HG02870 (cell line): ENCODE results near the gene MAST4.
A peak's percentile ranks its signal among the peaks of the same experiment; 100 is the strongest.
"Not testable (repeated sequence)": the region's sequence is repeated elsewhere in the genome, so short reads cannot be mapped to it uniquely, and the experiment has no call there.

Experiments used
- ATAC-seq: cut with Tn5 transposase; IDR thresholded peaks from one replicate; pipeline ENCODE4 v1.9.1; 2021; ENCODE audit warnings: mild to moderate bottlenecking, moderate library complexity; ENCODE audit not compliant: unreplicated experiment

MAST4 gene

DNA sequence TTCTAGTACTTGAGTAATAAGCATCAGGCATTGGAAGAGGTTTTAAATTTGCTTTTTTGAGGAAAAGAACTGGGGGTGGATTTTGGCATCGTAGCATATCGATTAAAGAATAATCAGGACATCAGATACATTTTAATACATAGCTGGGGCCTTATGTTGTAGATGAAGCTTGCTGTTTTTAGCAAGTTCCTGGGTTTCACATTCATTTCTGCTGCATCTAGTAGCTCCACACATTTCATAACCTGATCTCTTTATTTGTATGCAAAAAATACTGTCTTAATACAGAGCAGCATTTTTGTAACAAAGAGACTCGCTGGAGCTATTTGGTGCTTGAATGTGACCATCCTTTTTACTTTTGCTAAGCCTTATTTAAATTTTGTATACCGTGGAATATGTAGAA is 571.9 kb downstream of the MAST4 start:
- ATAC-seq: no peak

DNA sequence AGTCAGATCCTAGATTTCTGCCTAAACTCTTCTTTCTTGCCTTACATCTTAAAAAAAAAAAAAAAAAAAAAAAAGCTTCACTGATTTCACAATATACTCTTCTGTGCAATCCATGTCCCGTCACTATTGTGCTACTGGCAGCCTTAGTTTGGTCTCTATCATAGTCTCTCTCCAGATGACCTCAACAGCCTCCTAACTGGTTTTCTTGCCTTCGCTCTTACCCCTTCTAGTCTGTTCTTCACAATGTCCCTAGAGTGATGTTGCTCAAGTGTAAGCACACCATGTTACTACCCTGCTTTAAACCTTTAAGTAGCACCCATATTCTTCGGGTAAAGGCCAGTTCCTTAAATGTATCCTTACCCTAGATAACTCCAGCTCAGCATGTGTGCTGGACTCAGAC is 574.6 kb downstream of the MAST4 start:
- ATAC-seq: no peak

DNA sequence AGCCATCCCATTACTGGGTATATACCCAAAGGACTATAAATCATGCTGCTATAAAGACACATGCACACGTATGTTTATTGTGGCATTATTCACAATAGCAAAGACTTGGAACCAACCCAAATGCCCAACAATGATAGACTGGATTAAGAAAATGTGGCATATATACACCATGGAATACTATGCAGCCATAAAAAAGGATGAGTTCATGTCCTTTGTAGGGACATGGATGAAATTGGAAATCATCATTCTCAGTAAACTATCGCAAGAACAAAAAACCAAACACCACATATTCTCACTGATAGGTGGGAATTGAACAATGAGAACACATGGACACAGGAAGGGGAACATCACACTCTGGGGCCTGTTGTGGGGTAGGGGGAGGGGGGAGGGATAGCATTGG is 577.2 kb downstream of the MAST4 start:
- not testable (repeated sequence) for ATAC-seq

DNA sequence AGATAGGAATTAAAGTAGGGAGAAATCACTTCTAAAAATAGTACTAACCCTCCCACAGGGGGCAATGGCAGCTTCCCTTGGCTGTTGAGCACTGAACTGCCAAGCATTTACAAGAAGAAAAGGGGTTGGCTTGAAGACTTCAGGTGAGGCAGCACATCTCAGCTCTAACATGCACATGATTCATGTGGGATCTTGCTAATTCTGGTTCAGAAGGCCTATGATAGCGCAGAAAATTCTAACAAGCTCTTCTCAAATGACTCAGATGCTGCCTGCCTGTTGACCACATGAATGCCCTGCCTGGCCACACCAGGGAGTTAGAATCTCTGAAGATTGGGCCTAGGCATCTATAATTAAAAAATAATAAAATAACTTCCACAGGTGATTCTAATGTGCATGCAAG is 577.8 kb downstream of the MAST4 start:
- ATAC-seq: no peak

DNA sequence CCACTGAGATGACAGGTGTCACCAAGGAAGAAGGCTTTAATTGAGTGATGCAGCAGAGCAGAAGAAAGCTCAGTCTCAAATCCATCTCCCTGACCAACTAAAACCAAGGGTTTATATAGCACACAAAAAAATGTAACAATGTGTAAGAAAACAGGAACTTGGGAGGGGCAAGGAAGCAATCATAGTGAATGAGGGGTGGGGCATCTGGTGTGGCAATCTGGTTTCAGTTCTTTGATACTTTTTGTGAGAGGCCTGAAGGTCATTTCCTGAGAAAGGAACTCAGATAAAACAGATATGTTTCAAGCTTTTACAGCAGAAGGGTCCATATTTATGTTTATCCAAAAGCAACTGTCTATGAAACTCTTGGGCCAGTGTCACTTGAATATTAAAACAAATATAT is 580.7 kb downstream of the MAST4 start:
- ATAC-seq: no peak

DNA sequence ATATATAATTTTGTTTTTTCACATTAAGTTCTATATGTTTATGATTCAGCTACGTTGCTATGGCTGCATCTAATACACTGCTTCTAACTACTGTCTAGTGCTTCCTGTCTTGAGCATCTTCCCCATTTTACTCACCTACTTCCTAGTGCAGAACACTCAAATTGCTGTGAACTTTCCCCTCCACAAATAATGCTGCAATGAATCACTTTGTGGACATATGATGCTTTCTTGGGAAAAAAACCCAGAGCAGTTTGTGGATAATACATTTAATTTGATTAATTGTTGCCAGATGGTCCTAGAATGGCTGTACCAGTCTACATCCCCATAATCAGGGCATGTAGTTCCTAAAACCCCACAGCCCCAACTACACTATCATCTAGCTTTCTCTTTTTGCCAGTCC is 581.9 kb downstream of the MAST4 start:
- ATAC-seq: no peak

DNA sequence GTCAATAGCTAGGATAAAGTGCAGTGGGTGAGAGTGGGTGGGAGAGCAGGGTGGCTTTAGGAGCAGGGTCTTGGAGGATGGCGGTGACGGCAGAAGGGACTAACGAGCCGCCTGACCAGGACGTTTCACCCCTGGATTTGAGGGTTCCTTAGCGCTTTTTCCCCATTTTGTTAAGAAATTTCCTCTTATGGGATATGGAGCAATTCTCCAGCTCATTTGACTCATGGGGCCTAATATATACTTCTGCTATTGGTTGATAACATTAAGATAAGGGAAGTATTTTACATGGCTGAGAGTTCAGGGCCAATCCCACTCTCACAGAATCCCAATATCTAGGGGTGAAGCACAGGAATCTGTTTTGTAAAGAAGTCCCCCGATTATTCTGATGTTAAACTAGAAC is 582.8 kb downstream of the MAST4 start:
- no peak for ATAC-seq

DNA sequence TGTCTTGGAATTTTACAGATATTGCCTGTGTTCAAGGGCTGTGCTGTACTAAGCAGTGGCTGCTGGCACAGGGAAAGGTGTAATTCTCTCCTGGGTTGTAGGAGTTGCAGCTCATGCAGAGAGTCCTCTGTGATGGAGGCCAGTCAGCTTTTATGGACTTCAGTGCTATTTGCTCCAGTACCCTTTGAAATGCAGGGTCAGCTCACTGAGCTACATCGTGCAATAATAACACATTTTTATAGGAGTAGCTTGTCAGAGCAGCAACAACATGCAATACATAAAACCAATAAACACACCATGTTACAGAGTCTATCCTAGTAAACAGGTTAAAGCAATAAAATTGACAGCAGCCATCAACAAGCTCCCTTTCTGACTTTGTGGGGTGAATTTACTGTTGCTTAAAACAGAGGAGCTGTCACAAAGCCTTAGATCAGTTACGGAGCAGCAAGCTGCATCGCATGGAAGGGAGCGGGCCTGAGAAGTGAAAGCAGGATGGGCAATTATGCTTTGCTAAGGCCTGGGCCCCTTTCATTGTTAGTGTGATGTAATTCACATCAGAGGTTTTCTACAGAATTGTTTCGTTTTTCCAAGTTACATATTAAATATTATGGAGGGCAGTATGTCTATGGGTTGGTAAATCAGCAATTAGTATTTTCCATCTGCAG is 583.6 kb downstream of the MAST4 start:
- ATAC-seq: no peak

DNA sequence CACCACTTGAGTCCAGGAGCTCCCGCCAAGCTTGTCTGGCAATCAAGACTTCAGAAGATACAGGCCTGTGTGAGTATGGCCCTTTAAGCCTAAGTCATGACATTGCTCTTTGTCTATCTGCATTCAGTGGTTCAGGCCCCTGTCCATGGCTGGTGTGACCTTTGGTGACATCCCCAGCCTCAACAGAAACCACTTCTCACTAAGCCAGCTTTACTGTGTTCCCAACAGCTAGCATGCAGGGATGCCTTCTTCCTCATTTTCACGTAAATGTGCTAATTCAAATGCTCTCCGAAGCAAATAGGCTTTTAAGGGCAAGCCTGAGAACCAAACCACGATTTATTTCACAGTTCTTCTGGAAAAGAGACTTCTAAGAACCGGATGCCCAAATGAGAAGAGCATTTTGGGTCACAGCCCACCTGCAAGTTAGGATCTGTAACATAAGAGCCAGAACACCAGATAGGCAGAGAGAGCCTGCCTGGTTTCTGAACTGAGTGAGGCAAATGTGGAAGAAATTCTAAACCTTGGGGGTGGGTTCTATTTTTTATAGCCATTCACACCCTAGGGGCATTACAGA is 585.5 kb downstream of the MAST4 start:
- no peak for ATAC-seq

DNA sequence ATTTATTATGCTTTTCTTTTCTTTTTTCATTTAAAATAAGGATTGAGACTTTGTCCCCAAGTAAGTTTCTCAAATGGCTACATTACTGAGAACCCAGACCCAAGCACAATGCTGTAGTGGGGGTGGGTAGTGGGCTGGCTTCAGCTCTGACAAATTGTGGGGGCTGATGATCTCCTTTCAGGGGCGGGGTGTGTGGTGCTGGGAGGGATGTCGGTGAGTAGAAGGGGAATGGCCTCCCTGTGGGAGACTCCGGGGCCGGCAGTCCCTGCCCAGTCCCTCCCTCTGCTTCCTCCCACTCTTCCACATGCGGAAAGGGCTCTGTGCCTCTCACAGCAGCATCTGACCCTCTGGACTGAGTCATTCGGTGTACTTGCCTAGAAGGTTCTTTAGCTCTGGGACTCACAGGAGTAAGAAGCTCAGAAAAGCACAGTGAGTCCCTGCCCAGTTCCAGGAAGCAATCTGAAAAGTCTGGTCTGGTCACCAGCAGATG is 586.2 kb downstream of the MAST4 start:
- no peak for ATAC-seq

DNA sequence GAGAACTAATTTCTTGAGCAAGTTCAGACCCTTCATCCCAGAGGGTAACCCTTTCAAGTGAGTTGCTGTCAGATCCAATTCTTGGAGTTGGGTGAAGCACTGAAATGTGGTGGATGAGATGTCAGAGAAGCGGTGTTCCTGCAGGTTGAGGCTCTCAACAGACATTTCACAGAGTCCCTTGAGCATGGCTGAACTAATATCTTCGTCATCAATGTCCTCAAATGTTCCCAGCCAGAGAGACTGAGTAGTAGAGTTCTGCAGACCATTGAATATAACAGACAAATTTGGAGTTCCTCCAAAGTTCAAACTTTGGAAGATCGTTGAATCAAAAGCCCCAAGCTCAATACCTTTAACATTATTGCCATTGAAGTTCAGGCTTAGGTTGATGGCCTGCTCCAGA is 587.7 kb downstream of the MAST4 start:
- no peak for ATAC-seq

DNA sequence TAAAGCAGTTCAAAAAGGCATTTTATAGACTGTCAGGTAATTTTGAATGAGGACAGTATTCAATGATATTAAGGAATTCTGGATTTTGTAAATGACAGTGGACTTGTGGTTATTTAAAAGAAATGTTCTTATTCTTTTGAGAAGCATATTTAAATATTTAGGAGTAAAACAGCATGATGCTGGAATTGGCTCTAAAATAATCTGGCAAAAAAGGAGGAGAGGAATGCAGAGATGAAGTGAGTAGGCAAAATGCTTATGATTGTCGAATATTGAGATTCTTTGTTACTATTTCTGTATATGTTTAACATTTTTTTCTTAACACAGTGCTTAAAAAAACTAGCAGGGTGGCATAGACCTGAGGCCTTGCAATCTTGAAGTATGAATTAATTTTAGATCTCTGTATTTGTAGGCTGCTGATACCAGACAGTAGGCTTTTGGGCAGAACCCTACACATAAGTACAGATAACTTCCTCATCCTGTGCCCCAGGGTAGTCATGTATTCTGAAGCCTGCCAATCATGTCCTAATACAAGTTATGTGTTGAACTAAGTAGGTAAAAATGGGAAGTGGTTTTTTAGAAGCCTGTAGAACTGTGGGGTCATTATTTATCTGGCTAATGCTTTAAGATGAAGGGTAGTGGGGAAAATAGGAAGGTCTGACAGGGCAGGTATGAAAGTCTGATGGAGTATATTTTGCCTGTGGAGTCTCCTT is 591.0 kb downstream of the MAST4 start:
- no peak for ATAC-seq

DNA sequence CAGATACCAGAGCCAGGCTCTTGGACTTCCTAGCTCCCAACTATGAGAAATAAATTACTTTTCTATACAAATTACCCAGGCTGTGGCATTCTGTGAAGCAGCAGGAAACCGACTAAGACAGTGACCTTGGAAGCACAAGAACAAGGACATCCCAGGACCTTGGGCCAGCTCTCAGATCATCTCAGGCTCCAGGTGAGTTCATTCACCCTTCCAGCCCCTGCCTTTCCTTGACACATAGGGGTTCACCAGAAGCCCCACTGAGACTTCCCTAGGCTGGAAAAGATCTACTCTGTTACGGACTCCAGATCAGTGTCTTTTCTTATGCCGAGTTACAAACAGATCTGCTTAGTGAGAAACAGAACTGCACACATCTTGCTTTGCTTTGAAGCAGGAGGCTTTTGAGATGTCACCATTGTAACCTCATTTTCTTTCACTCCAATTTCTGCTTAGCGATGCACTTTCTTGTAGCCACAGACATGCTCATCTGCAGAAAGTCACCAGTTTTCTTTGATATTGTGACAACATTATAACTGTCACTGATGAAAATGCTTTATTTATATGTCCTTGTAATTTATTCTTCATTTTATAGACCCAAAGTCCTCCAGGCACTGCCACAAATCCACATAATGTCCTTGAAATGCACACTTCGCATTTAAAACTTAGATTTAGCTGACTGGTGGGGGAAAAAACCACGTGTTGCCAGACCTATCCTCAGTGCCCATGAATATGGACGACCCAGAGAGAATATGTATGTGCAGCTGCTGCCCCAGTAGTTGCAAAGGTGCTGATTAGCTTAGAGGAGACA is 592.3 kb downstream of the MAST4 start:
- no peak for ATAC-seq

DNA sequence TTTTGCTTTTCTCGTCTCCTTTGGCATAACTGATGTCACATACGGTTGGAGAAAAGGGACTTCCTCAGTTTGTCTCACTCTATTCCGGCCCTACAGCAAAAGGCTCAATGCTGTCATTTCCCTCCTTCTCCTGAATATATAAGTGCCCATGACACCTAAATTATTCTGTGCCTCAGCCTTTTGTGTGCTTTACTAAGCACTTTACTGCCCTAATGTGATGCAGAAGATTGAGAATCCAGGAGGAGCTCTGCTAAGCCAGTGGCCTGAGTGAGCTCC is 592.8 kb downstream of the MAST4 start:
- ATAC-seq: no peak

DNA sequence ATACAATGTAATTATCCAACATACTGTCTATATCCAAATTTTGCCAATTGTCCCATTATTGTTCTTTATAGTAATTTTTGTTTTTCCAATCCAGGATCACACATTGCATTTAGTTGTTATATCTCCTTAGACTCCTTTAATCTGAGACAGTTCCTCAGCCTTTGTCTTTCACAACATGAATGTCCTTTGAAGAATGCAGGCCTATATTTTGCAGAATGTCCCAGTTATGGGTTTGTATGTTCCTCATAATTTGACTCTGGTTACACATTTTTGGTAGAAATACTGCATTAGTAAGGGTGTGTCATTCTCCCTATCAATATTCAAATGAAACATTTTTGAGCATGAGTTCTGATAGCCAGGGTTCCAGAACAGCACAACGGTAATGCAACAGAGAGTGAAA is 593.7 kb downstream of the MAST4 start:
- ATAC-seq: no peak

DNA sequence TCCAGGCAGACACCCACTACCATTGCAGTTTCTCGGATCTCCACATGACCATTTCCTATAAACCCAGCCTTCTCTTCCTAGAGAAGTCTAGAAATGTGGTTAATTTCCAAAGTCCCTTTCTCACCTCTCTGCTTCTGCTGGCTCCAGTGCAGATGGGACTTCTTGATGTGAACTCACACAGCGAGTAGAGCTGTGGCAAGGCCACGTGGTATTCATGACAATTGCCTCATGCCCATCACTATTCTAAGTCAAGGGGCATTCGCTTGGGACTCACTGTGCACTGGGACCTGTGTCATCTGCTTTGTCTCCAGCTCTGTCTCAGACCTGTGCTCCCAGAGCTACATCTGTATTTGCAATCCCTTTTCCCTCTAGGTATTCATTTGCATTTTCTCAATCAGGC is 594.2 kb downstream of the MAST4 start:
- no peak for ATAC-seq

DNA sequence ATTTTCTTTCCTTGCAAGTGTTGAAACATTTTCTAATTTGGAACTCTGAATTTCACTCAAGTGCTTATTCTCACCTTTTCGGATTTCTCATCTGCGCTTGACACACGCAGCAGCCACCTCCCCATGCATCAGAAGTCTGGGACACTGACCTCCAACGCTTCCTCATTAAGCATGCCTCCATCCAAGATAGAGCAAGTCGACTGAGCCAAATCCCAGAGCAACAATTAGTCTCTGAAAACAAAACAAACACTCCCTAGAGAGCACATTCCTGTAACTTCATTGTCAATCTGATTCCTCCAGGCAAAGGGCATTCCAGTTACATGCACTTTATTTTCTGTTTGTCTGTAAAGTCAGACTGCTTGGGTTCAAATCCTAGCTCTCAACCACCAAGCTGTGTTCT is 594.7 kb downstream of the MAST4 start:
- ATAC-seq: no peak

DNA sequence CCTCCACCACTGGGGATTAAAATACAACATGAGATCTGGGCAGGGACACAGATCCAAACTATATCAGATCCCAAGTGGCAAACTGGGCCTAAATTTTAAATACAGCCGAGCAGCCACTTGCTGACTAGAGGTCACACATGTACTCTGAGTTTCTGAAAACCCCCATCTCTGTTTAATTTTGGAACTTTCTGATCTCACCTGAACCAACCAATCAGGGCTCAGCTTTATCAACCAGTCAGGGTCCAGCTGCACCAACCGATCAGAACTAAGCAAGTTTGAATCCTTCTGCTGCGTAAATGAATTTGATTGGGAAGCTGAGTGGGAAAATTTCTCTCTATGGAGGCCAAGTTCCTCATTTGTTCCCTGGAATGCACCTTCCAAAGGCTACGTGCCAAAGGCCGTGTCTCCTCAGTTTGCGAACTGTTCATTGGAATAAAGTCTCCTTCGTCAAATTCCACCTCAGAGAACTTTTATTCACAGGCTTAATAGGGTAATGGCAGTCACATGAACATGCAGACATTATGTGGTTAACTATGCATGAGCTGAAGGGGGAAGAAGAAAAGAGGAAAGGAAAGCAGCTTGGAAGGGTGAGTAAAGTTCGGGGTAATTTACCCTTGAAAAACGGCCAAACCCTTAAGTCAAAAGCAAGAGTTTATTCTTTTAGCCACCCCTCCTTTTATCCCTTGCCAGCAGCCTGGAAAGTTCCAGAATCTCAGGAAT is 596.7 kb downstream of the MAST4 start:
- peak; percentile 39 for ATAC-seq

DNA sequence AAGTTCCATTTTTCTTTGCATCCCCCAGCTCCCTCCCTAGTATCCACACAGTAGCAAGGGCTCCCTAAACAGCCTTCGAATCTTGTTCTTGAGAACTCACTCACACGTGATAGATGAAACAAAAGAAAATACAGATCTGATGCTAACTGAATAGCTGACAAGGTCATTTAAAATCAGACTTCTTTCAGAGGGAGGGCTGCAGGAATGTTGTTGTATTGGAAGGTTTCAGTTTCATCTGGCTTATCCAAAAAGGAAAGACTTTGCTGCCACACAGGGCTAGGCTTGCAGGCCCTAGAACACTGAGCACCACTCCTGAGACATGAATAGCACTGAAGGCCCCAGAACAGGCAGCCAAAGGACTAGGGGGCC is 597.2 kb downstream of the MAST4 start:
- peak; percentile 6 for ATAC-seq

DNA sequence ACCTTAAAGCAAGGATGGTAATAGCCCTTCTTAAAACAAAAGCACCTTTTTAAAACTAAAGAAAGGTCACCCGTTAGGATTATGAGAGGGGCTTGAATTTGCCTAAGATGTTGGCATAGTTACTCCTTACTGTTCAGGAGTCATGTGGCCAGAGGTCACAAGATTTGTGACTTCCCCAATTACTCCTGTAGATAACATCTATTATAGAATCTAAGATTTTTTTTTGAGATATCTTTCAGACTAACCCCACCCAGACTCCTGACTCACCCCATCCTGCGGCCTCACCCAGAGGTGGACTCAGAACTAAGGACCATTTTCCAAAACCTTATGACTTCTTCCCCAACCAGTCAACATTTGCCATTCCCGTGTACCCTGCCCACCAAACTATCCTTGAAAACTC is 598.0 kb downstream of the MAST4 start:
- no peak for ATAC-seq
